GM19372 (cell line): ENCODE data around the gene ZXDC.
A peak's percentile ranks its signal among the peaks of the same experiment; 100 is the strongest.

Source experiments
- ATAC-seq: cut with Tn5 transposase; IDR thresholded peaks from one replicate; pipeline ENCODE4 v1.9.1; 2021; ENCODE audit warnings: mild to moderate bottlenecking, low read depth, moderate library complexity; ENCODE audit not compliant: unreplicated experiment

Gene ZXDC

DNA sequence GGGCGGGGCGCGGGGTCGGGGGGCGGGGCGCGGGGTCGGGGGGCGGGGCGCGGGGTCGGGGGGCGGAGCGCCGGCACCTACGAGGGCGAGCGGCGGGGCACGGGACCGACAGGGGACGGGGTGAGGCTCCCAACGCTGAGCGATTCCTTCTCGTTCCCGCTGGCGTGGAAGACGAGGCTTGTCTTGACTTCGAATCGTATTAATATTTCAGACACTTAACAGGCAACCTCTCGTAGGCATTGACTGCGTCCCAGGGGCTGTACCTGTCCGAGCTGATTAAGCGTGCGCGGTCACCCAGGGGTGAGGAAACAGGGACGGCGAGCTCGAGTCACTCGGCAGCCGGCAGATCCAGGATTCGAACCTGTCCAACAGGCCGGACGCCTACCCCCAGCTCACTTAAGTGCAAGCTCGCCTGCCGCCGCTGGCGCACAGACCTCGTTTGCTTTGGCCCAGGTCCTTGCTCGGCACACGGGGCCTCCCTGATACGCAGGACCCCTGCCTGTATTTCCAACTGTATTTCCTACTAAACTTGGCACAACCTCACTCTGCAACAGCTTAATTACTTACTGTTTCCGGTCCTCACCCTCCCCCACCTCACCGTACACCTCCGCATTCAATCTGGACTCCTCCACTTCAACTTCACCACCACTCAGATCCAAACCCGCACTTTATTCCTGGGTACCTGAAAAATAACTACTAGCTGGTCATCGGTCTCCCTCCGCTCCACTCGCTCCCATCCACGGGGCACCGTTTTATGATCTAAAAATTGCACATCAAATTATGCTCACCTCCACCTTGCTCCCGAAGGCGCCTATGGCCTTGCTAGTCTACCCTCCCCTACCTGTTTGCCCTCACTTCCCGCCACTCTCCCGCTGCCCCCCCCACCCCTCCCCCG, 722 bp upstream of the ZXDC start:
- ATAC-seq, result peak; percentile 33

DNA sequence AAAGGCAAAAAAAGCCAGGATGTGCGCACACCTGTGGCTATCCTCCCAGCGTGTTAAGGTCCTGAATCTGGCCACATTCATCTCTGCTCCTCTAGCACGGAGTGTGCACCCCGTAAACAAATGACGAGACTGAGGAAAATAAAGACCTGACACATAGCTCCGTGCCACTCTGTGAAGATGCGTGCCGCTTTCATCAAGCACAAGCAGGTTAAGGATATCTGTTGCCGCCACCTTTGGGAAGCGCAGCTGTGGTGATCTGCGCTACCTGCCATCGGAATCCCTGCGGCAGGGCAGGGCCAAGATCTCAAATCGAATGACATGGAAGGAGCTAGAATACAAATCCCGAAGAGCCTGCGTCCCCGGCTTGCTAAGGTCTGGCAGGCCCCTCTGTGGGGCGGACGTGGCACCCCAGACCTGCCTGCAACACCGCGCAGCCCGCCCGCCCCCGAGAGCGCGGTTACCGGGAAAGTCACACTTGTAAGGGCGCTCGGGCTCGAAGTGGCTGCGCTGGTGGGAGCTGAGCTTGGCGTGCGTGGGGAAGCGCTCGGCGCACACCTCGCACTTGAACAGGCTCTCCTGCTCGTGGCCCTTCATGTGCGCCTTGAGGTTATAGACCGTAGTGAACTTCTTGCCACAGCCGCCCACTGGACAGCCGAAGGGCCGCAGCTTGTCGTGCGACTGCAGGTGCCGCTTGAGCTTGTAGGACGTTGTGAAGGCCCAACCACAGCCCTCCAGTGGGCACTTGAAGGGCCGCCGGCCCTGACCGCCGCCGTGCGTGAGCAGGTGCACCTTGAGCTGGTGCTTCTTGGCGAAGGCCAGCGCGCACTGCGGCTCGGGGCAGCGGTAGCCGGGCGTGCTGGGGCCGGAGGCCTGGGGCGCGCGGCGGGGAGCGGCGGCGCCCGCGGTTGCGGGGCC, 936 bp downstream of the ZXDC start:
- ATAC-seq, result peak; percentile 25

DNA sequence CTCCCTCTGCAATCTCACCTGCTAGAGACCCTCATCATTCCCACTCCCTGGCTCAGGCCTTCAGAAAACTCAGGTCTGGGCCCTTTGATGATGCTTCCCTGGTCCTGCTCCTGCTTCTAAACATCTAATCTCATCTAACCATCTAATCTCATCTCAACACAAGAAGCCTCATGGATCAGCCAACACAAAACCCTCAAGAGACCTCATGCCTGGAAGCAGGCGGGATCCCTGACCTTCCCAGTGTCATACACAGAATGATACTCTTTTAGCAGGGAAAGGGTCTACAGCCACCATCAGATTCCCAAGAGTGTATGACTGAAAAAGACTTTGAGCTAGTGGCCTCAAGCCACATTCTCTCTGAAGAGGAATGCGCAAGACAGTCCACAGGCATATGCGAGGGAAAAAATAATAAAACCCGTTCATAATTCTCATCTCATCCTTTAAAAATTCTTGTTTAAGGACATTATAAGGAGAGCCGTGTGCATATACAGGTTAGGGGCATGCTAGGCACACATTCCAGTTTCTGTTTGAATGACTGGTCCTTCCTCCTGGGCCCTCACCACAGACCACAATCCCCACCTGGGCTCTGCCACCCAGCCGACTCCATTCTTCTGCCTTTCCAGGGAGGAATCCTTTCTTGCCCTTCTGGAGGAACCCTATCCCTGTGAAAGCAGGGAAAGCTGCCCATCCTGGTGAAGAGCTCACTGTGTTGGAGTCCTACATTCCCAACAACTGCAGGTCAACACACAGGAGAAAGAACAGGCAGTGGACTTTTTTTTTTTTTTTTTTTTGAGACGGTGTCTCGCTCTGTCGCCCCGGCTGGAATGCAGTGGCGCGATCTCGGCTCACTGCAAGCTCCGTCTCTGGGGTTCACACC, 2.2 kb downstream of the ZXDC start:
- ATAC-seq, result no peak

- no peak for ATAC-seq
Measured at GRCh38 chr3:126472277-126473006, 3.2 kb downstream of the ZXDC start.

- ATAC-seq, result no peak
Measured at GRCh38 chr3:126469479-126469878, 6.2 kb downstream of the ZXDC start.

DNA sequence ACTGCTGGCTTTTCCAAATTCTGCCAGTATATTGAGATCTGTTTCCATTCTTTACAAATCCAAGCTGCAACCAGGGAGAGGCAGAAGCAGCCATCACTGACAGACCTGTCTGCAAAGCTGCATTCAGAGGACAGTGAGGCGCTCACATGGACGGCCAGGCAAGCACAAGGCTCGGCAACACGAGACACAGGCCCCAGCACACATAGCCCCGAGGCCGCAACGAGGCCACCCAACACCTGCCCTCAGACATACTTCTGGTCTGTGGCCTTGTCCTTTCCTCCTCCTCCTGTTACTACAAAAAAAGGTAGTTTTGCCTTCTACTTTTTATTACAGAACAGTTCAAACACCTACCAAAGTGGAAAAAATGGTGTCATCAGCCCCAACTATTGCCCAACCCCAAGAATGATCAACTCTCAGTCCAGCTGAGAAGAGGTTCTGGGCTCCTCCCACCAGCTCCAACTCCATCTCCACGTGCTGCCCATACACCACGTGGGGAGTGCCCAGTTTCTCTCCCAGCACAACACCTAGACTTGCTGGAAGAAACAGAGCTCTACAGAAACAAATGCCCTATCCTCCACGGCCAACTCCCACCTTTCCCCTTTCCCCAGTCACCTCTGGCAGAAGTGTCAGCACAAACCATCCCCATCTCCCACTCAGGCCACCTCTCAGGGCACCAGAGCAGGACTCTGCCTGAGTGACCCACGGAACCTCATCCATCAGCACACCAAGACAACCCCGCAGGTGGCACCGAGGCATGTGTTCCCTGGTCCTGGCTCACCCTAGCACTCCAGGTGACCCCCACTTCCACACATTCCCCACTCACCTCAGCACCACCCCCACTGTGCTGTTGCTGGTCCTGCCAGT, 7.4 kb downstream of the ZXDC start:
- no peak for ATAC-seq

- ATAC-seq, result no peak
Measured at GRCh38 chr3:126467611-126467955, 8.1 kb downstream of the ZXDC start.

DNA sequence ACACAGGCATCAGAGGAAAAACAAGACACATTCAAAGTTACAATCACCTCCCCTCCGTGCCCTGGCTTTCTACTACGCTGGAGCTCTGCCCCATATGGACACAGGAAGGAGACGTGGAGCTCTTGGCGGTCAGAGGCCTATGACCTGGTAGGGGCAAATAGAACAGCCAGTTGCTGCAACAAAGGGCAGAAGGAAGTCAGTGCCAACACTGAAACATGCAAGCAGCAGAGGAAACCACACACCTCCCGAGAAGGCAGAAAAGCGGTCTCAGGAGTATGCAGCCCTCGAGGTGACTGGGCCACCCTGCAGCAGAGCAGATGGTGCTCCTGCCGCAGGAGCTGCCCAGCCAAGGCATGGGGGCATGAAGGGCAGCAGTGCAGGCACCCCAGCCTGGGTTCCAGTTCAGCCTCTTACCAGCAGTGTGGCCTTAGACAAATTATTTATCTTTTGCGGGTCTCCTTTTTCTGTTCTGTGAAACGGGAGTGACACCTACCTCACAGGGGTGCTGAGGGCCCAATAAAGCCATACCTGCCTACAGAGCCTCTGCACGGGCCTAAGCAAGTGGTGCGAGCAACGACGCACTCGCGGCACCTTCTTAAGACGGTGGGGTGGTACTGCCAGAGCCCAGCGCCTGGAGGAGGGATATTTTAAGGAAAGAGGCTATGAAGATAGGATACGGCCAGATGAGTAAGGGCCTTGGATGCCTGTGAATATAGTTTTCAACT, 8.6 kb downstream of the ZXDC start:
- no peak for ATAC-seq

- ATAC-seq, result no peak
Measured at GRCh38 chr3:126465928-126466544, 9.7 kb downstream of the ZXDC start.

DNA sequence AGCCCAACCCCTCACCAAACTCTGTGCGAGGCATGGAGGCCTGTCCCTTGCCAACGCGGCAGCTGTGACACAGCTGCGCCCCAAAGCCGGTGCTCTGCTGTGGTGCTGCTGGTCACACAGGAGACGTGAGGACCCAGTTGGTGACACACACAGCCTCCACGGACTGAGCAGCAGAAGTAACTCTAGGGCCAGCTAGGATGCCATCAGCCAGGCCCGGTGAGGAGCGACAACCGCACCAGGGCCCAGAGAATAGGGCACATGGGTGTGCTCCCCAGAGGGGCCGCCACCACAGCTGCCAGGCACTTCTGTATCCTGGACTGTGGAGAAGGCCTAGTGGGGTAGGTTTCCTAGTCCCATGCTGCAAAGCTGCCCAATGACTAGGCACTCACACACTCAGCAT, 10.7 kb downstream of the ZXDC start:
- no peak for ATAC-seq

DNA sequence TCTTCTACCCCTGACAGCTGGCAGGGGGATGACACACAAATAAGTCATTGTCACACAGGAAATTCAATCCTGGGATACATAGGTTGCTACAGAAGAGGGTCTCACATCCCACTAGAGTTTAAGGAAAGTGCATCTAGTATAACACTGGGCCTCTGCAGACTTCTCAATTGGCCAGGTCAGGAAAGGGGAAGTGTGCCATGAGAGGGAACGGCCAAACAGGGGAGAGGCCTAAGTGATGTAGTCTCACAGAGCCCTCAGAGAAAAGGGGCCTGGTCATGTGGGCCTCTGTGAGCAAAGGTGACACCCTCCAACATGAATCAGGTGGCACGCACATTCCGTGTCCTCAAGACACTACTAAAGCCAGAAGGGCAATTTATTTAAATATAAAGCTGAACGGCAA, 11.2 kb downstream of the ZXDC start:
- no peak for ATAC-seq

DNA sequence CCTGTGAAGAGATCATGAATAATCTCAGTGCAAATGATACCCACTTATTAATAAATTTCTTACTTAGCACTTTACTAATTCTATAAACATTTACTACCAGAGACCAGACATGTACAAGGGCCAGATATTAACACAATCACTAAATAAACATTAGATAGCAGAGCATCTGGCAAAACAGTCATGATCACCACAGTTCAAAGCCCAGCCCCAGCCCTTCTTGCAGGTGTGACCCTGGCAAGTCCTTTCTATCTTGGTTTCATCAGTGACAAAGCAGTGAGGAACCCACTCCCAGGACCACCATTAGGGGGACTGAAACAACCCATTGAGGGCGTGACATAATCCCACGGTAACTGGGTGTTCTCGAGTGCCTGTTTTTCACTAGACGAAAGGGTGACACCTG, 11.6 kb downstream of the ZXDC start:
- no peak for ATAC-seq

DNA sequence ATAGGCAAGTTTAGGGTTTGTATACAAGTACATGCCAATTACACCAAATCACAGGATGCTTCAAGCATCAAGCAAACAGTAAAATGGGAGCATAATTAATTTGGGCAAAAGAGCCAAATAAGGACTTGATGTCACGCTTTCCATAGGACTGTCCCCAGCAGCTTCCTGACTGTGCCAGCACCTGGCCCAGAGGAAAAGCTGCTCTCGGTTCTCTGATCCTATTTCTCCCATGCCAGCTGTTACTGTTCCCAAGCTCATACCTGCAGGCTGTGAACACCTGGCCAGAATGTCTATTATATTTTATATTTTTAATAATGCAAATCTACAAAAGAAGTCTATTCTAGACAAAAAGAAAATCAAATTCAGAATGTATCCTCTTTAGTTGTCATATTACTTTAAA, 12.2 kb downstream of the ZXDC start:
- ATAC-seq, result no peak

DNA sequence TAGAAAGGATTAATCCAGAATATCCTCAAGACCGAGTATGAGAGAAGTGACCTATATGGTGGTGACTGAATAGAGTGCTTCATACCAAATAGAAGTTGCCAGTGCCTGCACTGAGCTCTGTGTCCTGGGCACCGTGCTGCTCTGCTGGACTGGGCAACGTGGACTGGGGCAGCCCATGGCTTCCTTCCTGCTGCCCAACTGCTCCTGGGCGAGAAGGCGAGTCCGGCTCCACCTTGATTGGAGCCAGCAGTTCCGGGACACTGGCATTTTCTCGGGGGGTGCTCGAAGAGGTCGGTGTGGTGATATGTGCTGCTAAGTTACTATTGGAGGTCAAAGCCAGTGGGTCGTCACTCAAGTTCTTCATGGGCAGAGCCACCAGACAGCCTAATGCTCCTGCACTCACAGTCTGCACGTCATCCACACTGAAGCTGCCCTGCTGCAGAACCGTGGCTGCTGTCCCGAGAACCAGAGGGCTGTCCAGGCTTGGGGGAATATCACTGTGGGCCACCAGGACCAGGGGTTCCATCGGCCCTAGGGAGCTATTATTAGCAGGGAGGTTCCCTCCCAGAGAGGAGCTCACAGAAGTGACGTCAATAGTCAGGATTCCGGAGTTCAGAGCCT, 14.1 kb downstream of the ZXDC start:
- ATAC-seq, result no peak

DNA sequence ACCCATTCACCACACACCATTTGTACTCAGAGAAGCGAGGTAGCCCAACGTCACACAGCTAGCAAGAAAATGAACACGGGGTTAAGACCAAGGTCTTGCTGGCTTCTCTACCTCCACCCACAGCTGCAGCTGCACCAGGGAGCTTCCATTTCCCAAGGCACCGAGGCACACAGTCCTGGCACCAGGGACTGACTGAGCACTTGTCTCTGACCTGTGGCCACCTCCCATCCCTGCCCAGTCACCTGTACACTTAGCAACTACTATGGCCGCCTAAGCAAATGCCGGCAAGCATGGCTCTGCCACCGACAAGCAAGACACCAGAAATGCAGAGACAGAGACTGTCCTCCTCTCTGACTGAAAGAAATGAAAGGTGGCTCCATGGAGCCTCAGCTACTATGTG, 15.3 kb downstream of the ZXDC start:
- ATAC-seq, result no peak

- no peak for ATAC-seq
Measured at GRCh38 chr3:126459763-126460127, 15.9 kb downstream of the ZXDC start.

- ATAC-seq, result no peak
Measured at GRCh38 chr3:126459111-126459762, 16.5 kb downstream of the ZXDC start.
